SK-N-SH (cell line): ENCODE measurements around the gene ITGA6. TPM values are rescaled to one million over a fixed set of nuclear protein-coding genes. Genes with fewer than 3 reads are reported as not detected.

Source experiments
- CTCF ChIA-PET: fragments of 300-600, 350-600 bp; formaldehyde crosslinking; extraction: SDS; loops from one replicate; lab custom pipeline; 2021; lab: Yijun Ruan, JAX
- POLR2A ChIA-PET: fragments of 350-600 bp; sonication (Branson Sonifier 250); formaldehyde crosslinking; extraction: SDS; loops from one replicate; lab custom pipeline; 2020; ENCODE audit warnings: antibody characterized with exemption, inconsistent platforms; lab: Yijun Ruan, JAX
- DNase-seq: peaks from one replicate; pipeline ENCODE4 v3.0.0; 2012
- H2AFZ ChIP-seq: fragments of 200-600 bp; sonication (generic); 2 replicates; pipeline ENCODE4 v1.8.1; 2016; ENCODE audit warnings: antibody characterized with exemption, mild to moderate bottlenecking, low read depth
- H3F3A ChIP-seq: fragments of 200-600 bp; sonication (generic); replicated peaks from 2 replicates; pipeline ENCODE3; 2016; ENCODE audit warnings: antibody characterized with exemption, mild to moderate bottlenecking; ENCODE audit not compliant: insufficient read depth
- H3K27ac ChIP-seq, 2 experiments: fragments of 200-500 bp in 1 of 2; fragments of 200-600 bp in 1 of 2; sonication (Bioruptor generic) in 1 of 2; sonication (generic), shearing (Covaris generic) in 1 of 2; 2 replicates each; pipeline versions ENCODE4 v1.5.1 to v1.6.1; 2014 to 2016; ENCODE audit warnings: low read depth in 2 of 2, inconsistent platforms in 1 of 2, low read length in 1 of 2, mild to moderate bottlenecking in 1 of 2, mixed read lengths in 1 of 2
- H3K27me3 ChIP-seq: fragments of 200-600 bp; sonication (generic), shearing (Covaris generic); 2 replicates; pipeline ENCODE4 v1.6.1; 2016; ENCODE audit warnings: mixed run types; ENCODE audit not compliant: insufficient read depth
- H3K36me3 ChIP-seq, 2 experiments: fragments of 200-500 bp in 1 of 2; fragments of 200-600 bp in 1 of 2; sonication (Bioruptor generic) in 1 of 2; sonication (generic) in 1 of 2; replicated peaks in 1 of 2; 2 replicates each; pipeline versions ENCODE3 to v1.5.1; 2014 to 2016; ENCODE audit warnings: low read length in 1 of 2, mild to moderate bottlenecking in 1 of 2; ENCODE audit not compliant: insufficient read depth in 2 of 2, control insufficient read depth in 1 of 2
- H3K4me1 ChIP-seq, 2 experiments: fragments of 200-500 bp in 1 of 2; fragments of 200-600 bp in 1 of 2; sonication (Bioruptor generic) in 1 of 2; sonication (generic), shearing (Covaris generic) in 1 of 2; 2 replicates each; pipeline versions ENCODE4 v1.5.1 to v1.6.1; 2014 to 2016; ENCODE audit warnings: low read depth in 1 of 2, low read length in 1 of 2, mixed run types in 1 of 2; ENCODE audit not compliant: insufficient read depth in 2 of 2, control insufficient read depth in 1 of 2
- H3K4me2 ChIP-seq: fragments of 200-600 bp; sonication (generic), shearing (Covaris generic); 2 replicates; pipeline ENCODE4 v1.6.1; 2017; ENCODE audit warnings: mixed run types
- H3K4me3 ChIP-seq, 2 experiments: fragments of 200-500 bp in 1 of 2; fragments of 200-600 bp in 1 of 2; sonication (Bioruptor generic) in 1 of 2; sonication (generic), shearing (Covaris generic) in 1 of 2; 2 replicates each; pipeline versions ENCODE4 v1.5.1 to v1.8.1; 2014 to 2016; ENCODE audit warnings: low read depth in 2 of 2, inconsistent platforms in 1 of 2, low read length in 1 of 2, mild to moderate bottlenecking in 1 of 2, mixed read lengths in 1 of 2, moderate library complexity in 1 of 2
- H3K79me2 ChIP-seq: fragments of 200-600 bp; sonication (generic); 2 replicates; pipeline ENCODE4 v1.8.1; 2017; ENCODE audit warnings: mild to moderate bottlenecking; ENCODE audit not compliant: insufficient read depth
- H3K9ac ChIP-seq: fragments of 200-600 bp; sonication (generic); 2 replicates; pipeline ENCODE4 v1.6.1; 2017; ENCODE audit warnings: mixed run types
- H3K9me2 ChIP-seq: fragments of 200-600 bp; sonication (generic); 2 replicates; pipeline ENCODE4 v1.6.1; 2017; ENCODE audit warnings: mixed run types
- H3K9me3 ChIP-seq: fragments of 200-600 bp; sonication (generic); 2 replicates; pipeline ENCODE4 v1.6.1; 2017; ENCODE audit warnings: mixed run types, mild to moderate bottlenecking, moderate library complexity
- H4K20me1 ChIP-seq: fragments of 200-600 bp; sonication (generic); 2 replicates; pipeline ENCODE4 v1.6.1; 2017; ENCODE audit warnings: mild to moderate bottlenecking, mixed run types; ENCODE audit not compliant: insufficient read depth
- CHD2 ChIP-seq: fragments of 150-350 bp; IDR thresholded peaks from 2 replicates; pipeline ENCODE4 v1.6.1; 2018; ENCODE audit warnings: low read length; ENCODE audit not compliant: partially characterized antibody
- CTCF ChIP-seq: fragments of 200-600 bp; sonication (generic); IDR thresholded peaks from 2 replicates; pipeline ENCODE4 v1.6.1; 2017; ENCODE audit warnings: antibody characterized with exemption, mild to moderate bottlenecking, moderate library complexity
- EP300 ChIP-seq, 2 experiments: IDR thresholded peaks; 2 replicates each; pipeline versions ENCODE4 v1.4.0 to v1.6.1; 2012; ENCODE audit warnings: borderline replicate concordance in 1 of 2, low read depth in 1 of 2, low read length in 1 of 2
- FOSL2 ChIP-seq: IDR thresholded peaks from 2 replicates; pipeline ENCODE4 v1.4.0; 2012; ENCODE audit warnings: low read depth, mild to moderate bottlenecking, moderate library complexity, borderline replicate concordance
- GABPA ChIP-seq: IDR thresholded peaks from 2 replicates; pipeline ENCODE4 v1.4.0; 2012; ENCODE audit warnings: low read depth, mild to moderate bottlenecking
- GATA2 ChIP-seq: sonication (generic); formaldehyde crosslinking; IDR thresholded peaks from 2 replicates; pipeline ENCODE4 v1.5.0; 2020; ENCODE audit warnings: mild to moderate bottlenecking, missing genetic modification reagents
- JUND ChIP-seq: IDR thresholded peaks from 2 replicates; pipeline ENCODE4 v1.4.0; 2012
- MAX ChIP-seq: IDR thresholded peaks from 2 replicates; pipeline ENCODE4 v1.4.0; 2012; ENCODE audit warnings: low read depth
- MXI1 ChIP-seq: IDR thresholded peaks from 2 replicates; pipeline ENCODE4 v1.6.1; 2012; ENCODE audit warnings: mild to moderate bottlenecking, low read depth, low read length, improper control_type of control experiment
- NFIC ChIP-seq: IDR thresholded peaks from 2 replicates; pipeline ENCODE4 v1.4.0; 2012; ENCODE audit warnings: borderline replicate concordance
- RCOR1 ChIP-seq: fragments of 150-350 bp; IDR thresholded peaks from 2 replicates; pipeline ENCODE4 v1.6.1; 2017; ENCODE audit warnings: antibody characterized with exemption, low read length
- REST ChIP-seq: IDR thresholded peaks from 2 replicates; pipeline ENCODE4 v1.6.1; 2012; ENCODE audit warnings: mild to moderate bottlenecking, low read depth, low read length, moderate library complexity
- RFX5 ChIP-seq: IDR thresholded peaks from 2 replicates; pipeline ENCODE4 v1.6.1; 2012; ENCODE audit warnings: mild to moderate bottlenecking, improper control_type of control experiment, low read length
- RXRA ChIP-seq: IDR thresholded peaks from 2 replicates; pipeline ENCODE4 v1.4.0; 2012; ENCODE audit warnings: low read depth, mild to moderate bottlenecking, borderline replicate concordance
- SIN3A ChIP-seq: IDR thresholded peaks from 2 replicates; pipeline ENCODE4 v1.6.1; 2012; ENCODE audit warnings: low read depth, mild to moderate bottlenecking, low read length, moderate library complexity, borderline replicate concordance
- TAF1 ChIP-seq: IDR thresholded peaks from 2 replicates; pipeline ENCODE4 v1.6.1; 2012; ENCODE audit warnings: low read depth, mild to moderate bottlenecking, low read length, moderate library complexity, borderline replicate concordance
- TCF12 ChIP-seq: IDR thresholded peaks from 2 replicates; pipeline ENCODE4 v1.4.0; 2012
- YY1 ChIP-seq: IDR thresholded peaks from 2 replicates; pipeline ENCODE4 v1.4.0; 2012; ENCODE audit warnings: low read depth, mild to moderate bottlenecking
- WGBS: methylation state at CpG from one replicate; pipeline ENCODE4 v1.1.6; 2017; ENCODE audit warnings: low lambda C conversion rate; 5-methylcytosine and 5-hydroxymethylcytosine counted together
- polyA plus RNA-seq, 3 experiments: library from polyadenylated mRNA; depleted of rRNA; stranded (reverse); fragments of >200 nt; gene quantifications; 2 replicates each; pipeline ENCODE4 v1.2.3, GENCODE V29; 2012

The ITGA6 gene
- polyA plus RNA-seq, 1 of the 3 experiments (the other 2 are of a cell fraction): 26.0 TPM

- no peaks in the 10 kb centered on the region for H4K20me1 ChIP-seq
- H3K36me3 ChIP-seq: no peaks in the 10 kb centered on the region
- ChIA-PET POLR2A (no interaction called here), CTCF (interaction anchor here (2.1 kb wide), 1 partner anchor 10 kb away, joined by 5 read pairs; no protein-coding TSS in a partner anchor)
- H3K79me2 ChIP-seq: peaks cover 14% of the 10 kb centered on the region
- H3K4me2 ChIP-seq: no peak overlapping the region; the same call in 1 of the 2 replicates
- peak; percentile 17; the same call in 1 of the 2 replicates for TF ChIP-seq NFIC
- TF ChIP-seq REST: no peak
- peak; percentile 71; the same call in 1 of the 2 replicates for TF ChIP-seq FOSL2
- peak; percentile 40; the same call in 1 of the 2 replicates for TF ChIP-seq TCF12
- peak; percentile 61 for TF ChIP-seq JUND
- H2AFZ ChIP-seq: no peak overlapping the region
- H3F3A ChIP-seq: no peaks in the 10 kb centered on the region
- whole genome bisulfite sequencing: 76% methylated on average over 4 of the region's 4 CpGs
- peaks cover 3% of the 10 kb centered on the region; the same call in 1 of the 2 replicates for H3K9me3 ChIP-seq
- H3K4me3 ChIP-seq: no peak overlapping the region
- no peak for DNase-seq
- peaks cover 4 to 12% of the 10 kb centered on the region in 2 experiments; a peak in 3 of 4 replicates for H3K4me1 ChIP-seq
- H3K9me2 ChIP-seq: no peaks in the 10 kb centered on the region
- no peak overlapping the region for H3K27ac ChIP-seq
- H3K9ac ChIP-seq: no peak overlapping the region
- H3K27me3 ChIP-seq: no peaks in the 10 kb centered on the region
Measured at GRCh38 chr2:172552547-172553291, 125.3 kb downstream of the ITGA6 start.

GRCh38 chr2:172554352-172555271 is 127.2 kb downstream of the ITGA6 start:
- Histone ChIP-seq H3K36me3 (no peaks in the 10 kb centered on the region), H2AFZ (peak overlapping the region; percentile 91), H3K4me1 (peaks cover 4 to 12% of the 10 kb centered on the region in 2 experiments; a peak in 3 of 4 replicates), H3K27me3 (no peaks in the 10 kb centered on the region), H3K27ac (no peak overlapping the region), H3K9me3 (no peaks in the 10 kb centered on the region), H3F3A (no peaks in the 10 kb centered on the region), H3K4me3 (peak overlapping the region; percentile 79 to 85), H3K9ac (peak overlapping the region; percentile 75; the same call in 1 of the 2 replicates), H3K79me2 (peaks cover 31% of the 10 kb centered on the region), H3K4me2 (peak overlapping the region; percentile 83), H4K20me1 (no peaks in the 10 kb centered on the region), H3K9me2 (no peaks in the 10 kb centered on the region)
- peak; percentile 51 for DNase-seq
- 45% methylated on average over 18 of the region's 18 CpGs for WGBS
- ChIA-PET CTCF (interaction anchor here (1.0 to 2.3 kb wide), 2 partner anchors 156 to 377 kb away, joined by 3 to 5 read pairs; no protein-coding TSS in a partner anchor), POLR2A (no interaction called here)
- TF ChIP-seq FOSL2 (no peak), RCOR1 (peak; percentile 84; the same call in 1 of the 2 replicates), MAX (no peak), GATA2 (peak; percentile 77), MXI1 (peak; percentile 8; the same call in 1 of the 2 replicates), YY1 (no peak), NFIC (no peak; the same call in 1 of the 2 replicates), EP300 (IDR thresholded peaks at IDR 0.05; ENCODE audit: borderline replicate concordance in 1 of 2, low read depth in 1 of 2, low read length in 1 of 2) (peak in 1 of 2 experiments; percentile 65; a peak in 1 of 4 replicates), RXRA (no peak), CTCF (no peak), GABPA (no peak), CHD2 (peak; percentile 64), SIN3A (no peak), RFX5 (no peak), TAF1 (no peak)
